SKM-1 treated with dmso at 0.1 percent for 144 hours (cell line): Measurements from ENCODE around the gene PEMT.
"Not testable (repeated sequence)": the region's sequence is repeated elsewhere in the genome, so short reads cannot be mapped to it uniquely, and the experiment has no call there.

Experiments used
- DNase-seq: peaks from one replicate; lab custom pipeline; 2025; ENCODE audit not compliant: unreplicated experiment; lab: John Stamatoyannopoulos, UW

The PEMT gene

DNA sequence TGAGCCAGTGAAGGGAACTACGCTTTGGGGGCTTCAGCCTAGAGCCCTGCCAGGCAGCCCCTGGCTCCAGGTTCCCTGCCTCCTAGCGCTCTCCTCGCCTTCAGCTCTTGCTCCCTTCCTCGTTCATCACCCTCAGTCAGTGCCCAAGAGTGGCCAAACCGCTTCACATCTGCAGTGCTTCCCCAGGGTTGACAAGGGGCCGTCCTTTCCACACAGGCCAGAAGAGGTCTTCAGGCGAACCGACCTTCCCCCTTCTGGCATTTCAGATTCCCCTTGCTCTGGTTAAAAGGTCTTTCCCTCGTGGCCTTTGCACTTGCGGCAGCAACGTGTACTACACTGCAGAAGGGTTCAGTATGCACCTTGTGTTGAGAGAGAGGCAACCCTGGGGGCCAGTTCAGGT, 99.4 kb downstream of the PEMT start:
- DNase-seq, result no peak

DNA sequence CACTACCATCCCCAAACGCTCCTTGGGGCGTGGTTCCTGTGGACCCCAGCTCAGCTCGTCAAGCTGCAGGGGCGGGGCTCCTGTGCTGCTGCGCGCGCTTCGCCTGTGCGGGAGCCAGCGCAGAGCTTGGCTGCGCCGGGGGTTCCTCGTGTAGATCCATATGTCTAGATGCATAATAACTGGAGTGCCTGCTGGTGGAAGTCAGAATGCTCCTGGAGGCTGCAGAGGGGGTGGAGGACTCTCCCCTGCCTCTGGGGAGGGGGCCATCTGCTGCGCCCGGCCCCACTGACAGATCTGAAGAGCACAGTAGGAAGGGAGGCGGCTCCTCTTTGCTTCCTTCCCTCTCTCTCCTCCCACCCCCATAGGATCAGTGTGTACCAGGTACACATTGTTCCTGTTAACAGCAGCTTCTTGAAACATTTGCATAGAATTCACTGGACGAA, 99.9 kb downstream of the PEMT start:
- no peak for DNase-seq

DNA sequence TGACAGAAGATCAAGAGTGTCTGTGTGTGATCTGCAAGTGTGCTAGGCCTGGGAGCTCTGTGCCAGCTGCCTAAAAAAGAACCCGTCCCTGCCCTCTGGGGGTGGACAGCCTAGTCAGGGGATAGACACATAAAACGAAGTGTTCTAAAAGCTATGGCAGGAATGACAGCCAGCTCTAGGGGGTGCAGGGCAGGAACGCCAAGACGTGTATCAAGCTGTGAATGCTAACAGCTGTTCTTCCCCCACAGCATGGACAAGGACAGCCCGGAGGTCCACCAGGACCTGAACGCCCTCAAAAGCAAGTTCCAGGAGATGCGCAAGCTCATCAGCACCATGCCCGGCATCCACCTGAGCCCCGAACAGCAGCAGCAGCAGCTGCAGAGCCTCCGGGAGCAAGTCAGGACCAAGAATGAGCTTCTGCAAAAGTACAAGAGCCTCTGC, 100.5 kb downstream of the PEMT start:
- no peak for DNase-seq

DNA sequence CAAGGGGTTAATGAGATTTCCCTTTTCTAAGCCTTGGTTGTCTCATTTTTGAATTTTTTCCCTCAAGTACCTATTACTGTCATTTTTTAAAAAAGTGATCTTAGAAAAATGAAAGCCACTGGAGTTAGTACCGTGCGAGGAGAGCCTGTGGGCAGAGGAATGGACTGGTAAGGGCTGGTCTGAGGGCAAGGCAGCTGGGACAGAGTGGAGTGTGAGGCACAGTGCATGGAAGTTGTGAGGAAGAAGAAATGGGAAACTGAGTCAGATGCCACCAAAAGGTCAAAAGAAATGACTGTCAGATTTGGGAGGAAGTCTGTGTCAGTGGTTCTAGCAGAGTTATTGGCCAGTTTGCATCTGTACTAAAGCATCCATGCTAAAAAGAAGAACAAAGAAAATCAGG, 103.5 kb downstream of the PEMT start:
- no peak for DNase-seq

DNA sequence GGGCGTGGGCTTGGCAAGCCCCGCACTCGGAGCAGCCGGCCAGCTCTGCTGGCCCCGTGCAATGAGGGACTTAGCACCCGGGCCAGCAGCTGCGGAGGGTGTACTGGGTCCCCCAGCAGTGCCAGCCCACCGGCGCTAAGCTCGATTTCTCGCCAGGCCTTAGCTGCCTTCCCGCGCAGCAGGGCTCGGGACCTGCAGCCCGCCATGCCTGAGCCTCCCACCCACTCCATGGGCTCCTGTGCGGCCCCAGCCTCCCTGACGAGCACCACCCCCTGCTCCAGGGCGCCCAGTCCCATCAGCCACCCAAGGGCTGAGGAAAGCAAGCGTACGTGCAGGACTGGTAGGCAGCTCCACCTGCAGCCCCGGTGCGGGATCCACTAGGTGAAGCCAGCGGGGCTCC, 105.1 kb downstream of the PEMT start:
- DNase-seq, result not testable (repeated sequence)

DNA sequence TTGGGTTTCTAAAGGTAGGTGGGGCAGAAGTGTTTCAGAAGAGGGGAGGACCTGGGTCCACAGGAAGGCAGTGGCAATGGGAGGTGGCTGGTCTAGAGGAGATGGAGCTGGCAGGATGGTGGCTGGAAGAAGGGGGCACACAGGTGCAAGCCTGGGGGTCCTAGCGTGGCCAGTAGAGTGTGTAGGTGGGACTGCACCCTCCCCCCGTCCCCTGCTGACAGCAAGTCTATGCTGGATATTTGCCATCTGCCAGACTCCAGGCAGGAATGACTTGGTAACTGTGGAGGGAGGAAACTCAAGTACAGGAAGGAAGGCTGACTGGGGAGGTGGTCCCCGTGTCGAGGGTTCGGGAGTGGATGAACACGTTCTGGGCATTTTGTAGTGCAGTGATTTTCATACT, 106.1 kb downstream of the PEMT start:
- no peak for DNase-seq

DNA sequence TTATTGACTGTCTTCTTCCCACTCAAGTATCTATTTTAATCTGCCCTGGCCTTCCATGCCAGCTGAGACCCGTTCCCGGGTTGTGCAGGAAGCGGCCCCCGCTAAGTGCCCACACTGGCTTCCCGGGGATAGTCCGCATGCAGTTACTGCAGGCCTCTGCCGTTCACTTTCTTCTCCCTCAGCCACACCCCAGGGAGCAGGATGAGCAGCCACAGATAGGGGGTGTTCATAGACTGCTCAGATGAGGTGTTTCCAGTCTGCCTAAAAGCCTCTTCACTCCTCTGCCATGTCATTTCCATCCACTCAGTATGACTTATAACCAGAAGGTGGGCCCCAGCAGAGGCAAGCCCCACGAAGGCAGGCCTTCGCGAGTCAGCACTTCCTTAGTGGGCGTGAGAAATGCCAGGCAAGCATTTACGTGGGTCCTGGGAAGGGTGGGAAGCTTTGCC, 107.0 kb downstream of the PEMT start:
- no peak for DNase-seq

DNA sequence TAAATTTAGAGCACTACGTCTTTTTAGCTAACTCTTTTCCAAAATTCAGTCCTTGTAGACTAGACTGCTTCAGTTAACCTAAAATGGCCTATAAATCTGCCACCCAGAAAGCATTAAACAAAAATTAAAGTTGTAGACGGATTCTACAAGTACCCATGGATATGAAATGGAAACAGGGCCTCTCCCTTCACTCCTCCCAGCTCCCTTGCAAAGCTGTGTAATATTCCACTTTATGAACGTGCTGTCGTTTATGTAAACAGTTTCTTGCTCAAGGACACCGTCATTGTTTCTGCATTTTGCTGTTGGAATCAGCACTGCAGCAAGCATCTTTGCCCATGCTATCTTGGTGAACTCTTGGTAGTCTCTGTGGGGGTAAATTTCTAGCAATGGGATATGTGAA, 109.6 kb downstream of the PEMT start:
- no peak for DNase-seq

DNA sequence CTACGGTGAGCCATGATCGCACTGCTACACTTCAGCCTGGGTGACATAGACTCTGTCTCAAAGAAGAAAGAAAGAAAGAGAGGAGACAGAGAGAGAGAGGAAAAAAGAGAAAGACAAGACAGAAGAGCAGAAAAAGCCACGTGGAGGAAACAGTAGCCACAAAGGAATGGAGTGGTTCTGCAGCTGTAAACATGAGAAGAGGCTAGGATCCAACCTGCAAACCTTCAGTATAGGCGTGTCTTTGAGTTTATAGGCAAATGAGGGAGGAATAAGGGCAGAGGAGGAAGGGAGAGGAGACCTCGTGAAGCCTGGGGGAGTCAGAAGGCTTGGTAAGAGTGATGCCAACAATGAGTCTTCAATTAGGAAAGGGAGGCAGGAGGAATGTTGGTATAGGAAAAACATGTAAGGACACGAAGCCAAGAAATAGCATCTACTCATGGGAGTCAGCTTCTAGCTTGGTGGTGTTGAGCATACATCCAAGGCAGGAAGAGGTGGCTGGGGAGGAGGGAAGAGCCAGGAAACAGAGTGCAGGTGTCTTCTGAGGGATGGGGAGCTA, 110.8 kb downstream of the PEMT start:
- DNase-seq, result no peak

DNA sequence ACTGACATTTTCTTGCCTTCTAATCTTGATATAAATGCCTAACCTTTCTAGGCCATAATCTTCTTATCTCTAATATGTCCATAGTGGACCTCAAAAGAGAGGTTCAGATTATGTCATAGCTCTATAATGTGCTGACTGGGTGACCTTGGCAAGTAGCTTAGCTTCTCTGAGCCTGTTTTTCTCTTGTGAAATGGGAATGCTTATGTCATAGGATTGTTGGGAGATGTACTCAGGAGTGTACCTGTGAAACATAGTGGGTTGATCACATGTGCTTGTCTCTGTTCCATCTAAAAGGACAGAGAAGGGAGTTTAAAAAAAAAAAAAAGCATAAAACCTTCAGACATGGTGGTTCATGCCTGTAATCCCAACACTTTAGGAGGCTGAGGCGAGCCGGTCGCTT, 112.3 kb downstream of the PEMT start:
- DNase-seq, result no peak

DNA sequence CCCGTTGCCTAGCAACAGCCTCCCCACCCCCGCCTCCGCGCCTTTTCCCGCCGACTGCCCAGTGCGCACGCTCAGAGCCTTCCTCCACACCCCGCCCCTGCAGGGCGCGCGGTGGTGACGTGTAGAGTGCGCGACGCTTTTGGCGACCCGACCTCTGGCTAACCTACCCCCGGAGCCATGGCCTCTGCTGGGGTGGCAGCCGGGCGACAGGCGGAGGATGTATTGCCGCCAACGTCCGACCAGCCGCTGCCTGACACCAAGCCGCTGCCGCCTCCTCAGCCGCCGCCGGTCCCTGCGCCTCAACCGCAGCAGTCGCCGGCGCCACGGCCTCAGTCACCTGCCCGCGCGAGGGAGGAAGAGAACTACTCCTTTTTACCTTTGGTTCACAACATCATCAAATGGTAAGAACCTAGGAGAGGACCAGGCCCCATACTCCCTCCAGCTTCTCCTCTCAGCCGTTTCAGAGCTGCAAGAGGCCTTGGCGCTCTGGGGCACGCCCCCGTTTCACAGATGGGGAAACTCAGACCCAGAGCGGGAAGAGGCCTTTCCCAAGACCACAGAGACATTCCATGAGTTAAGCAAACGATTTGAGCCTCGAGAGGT, 114.5 kb downstream of the PEMT start, which contains the start of gene MED9:
Gene MED9 (plus strand): TSS at position 136 of the 603 bp plus-strand sequence. CDS start 42 bp downstream, at position 178.
- DNase-seq, result peak; percentile 74

DNA sequence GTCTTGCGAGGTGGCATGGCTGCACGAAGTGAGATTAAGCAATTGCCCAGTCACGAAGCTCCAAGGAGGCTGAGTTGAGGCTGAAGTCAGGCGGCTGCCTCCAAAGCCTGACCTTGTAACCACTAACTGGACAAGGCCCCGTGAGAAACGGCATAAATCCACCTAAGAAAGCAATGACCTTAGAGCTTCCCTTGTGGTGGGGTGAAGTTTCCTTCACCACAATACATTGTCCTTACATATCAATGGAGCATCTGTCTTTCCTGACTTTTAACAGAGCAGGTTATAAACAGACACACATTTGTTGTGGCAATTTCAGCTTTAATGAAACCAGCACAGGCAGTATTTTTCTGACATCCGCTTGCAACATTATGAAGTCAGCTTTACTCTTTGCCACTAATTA, 117.2 kb downstream of the PEMT start:
- no peak for DNase-seq

DNA sequence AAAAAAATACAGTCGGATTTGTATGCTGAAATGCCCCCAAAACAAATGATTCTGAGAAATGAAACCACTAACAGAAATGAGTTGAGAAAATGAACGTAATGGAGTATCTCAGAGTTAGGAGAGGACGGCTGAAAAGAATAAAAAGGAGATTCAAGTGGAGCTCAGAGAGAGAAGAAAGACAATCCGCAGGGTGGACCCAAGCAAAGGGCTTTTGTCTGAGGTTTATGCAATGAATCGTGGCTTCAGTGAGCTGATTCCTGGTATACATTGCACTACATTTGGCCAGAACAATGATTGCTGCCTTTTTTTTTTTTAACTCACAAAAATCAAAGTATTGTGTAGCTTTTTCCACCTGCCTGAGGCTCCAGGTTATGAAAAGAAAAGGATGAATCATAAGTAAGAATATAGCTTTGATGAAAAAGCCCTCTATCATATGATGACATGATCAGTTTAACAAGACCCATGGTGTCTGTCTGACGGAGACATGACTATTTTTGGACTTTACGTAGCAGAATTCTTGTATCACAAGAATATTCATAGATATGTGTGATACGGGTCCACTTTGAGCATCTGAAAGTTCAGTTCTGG, 119.1 kb downstream of the PEMT start:
- DNase-seq, result no peak

DNA sequence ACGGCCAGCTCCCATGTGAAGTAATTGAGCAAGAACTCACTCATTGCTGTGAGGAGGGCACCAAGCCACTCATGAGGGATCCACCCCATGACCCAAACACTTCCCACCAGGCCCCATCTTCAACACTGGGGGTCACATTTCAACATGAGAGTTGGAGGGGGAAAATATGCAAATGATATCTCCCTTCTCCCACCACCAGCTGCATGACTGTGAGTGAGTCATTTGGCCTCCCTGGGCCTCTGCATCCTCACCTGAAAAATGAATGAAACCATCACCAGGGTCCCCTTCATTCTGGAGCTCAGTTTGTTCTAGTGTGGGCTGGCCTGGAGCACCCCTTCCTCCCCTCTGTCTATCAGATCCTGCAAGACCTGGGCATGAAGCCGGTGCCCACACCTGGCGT, 121.5 kb downstream of the PEMT start:
- no peak for DNase-seq

DNA sequence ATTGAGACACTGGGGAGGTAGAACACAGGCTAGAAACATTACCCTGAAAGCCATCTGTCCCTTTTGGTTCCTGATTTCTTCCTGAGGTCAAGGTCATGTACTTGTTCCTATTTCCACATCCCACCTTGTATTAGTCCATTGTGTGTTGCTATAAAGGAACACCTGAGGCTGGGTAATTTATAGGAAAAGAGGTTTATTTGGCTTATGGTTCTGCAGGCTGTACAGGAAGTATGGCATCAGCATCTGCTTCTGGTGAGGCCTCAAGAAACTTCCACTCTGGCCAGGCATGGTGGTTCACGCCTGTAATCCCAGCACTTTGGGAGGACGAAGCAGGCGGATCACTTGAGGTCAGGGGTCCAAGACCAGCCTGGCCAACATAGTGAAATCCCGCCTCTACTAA, 122.2 kb downstream of the PEMT start:
- DNase-seq, result no peak

DNA sequence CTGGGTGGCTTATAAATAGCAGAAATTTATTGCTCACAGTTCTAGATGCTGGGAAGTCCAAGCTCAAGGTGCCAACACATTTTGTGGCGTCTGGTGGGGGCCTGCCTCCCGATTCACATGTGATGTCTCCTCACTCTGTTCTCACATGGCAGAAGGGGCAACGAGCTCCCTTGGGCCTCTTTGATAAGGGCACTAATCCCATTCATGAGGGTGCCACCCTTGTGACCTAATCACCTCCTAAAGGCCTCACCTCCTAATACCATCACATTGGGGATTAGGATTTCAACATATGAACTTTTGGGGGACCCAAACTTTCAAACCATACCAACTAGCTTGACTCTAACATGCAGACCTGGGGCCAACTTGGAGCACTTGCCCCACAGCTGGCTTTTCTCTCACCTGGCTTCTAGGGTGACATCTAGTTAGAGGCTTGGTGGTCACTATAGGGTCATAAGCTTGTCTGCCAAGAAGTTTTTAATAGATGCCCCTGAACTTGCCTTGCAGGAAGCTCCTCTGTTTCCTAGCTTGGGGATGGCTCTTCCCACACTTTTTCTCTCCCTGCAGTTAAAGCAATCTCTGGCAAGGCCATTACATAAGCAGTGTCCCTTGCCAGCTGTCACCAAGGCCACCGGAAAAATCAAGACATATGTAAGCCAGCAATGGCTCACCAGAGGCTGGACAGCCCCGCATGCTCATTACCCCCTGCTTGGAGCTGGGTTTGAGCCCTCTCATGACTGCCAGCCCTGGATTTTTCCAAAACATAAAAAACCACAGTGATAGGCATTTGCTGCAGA, 123.1 kb downstream of the PEMT start:
- no peak for DNase-seq

DNA sequence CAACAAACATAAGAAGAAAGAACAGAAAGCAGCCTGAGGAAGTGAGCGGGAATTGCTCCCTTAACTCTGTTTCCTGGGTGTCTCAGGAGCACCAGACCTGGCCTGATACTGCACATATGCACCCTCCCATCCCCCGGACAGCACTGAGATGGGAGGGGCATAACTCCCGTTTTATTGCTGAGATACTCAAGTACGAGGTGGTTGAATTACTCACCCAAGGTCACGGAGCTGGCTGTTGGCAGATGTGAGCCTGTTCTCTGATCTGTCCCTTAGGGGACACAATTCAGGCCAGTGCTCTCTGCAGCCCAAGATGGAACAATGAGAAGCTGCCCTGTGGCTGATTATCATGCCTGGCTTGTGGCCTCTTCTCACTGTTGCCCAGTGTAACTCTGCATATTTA, 123.8 kb downstream of the PEMT start:
- no peak for DNase-seq

DNA sequence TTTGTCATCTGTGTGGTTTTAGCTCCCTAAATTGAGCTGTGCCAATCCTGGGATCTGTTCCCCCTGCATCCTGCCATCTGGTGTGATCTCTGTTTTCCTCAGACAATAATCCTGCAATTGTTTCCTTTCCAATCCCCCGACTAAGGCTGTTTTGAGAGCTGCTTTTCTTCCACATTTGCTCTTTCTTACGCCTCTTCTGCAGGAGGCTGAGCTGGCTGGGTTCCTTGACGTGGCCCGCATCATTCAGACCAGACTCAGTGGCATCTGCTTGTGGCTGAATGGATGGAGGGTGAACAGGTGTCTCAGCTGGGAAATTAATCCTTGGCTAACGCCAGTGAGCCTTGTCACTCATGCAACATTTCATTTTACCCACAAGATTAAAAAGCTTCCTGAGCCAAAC, 124.5 kb downstream of the PEMT start:
- no peak for DNase-seq

DNA sequence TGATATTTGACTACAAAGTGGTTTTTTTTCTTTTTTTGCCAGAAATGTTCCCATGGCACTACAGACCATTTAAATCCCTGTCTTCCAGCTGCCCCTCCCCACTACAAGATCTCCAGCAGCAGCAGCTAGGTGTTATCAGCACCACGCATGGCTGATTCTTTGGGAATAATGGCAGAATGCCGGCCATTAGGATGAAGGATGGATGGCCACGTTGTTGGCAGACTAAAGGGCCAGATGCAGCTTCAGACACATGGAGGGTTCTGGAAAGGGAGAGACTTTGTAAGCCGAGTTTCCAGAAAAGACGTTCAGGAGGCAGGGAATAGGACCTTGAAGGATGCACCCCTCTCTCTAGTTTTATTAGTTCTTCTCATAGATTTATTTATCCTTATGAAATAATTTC, 125.0 kb downstream of the PEMT start:
- DNase-seq, result no peak

DNA sequence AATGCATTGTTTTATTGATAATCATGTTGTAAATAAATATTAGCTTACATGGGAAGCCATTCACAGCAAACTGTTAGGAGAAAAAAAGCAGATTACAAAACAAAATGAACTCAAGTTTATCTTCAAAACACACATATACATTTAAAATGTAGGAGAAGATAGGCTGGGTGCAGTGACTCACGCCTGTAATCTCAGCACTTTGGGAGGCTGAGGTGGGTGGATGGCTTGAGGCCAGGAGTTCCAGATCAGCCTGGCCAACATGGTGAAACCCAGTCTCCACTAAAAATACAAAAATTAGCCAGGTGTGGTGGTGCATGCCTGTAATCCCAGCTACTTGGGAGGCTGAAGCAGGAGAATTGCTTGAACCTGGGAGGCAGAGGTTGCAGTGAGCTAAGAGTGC, 125.6 kb downstream of the PEMT start:
- DNase-seq, result not testable (repeated sequence)

DNA sequence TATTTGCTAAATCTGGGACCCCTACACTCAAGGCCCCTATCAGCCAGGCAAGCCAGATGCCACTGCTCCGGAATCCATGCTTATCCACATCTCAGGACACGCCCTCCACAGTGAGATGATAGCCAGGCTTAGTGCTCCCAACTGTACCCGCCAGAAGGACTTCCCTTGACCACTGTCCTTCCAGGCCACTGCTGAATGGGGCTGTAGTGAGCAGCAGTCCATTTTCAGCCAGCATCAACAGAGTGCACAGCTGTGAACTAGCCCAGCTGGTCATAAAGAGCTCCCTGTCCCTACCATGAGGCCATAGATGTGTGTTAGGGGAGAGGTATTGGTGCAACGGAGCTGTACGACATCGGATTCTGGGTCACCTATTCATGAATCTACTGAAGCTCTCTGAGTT, 127.7 kb downstream of the PEMT start:
- no peak for DNase-seq
